Measurements from ENCODE around the gene CPSF4.

The CPSF4 gene

GRCh38 chr7:99449326-99449725 is 10.6 kb downstream of the CPSF4 start:
- no peak for DNase-seq

GRCh38 chr7:99451936-99452335 is 13.2 kb downstream of the CPSF4 start:
- no peak for DNase-seq

GRCh38 chr7:99452541-99452940 is 13.8 kb downstream of the CPSF4 start:
- no peak for DNase-seq

- DNase-seq, result no peak
Observed at GRCh38 chr7:99453105-99453504, 14.4 kb downstream of the CPSF4 start.

GRCh38 chr7:99455874-99456273 is 17.1 kb downstream of the CPSF4 start:
- DNase-seq, result no peak

GRCh38 chr7:99456288-99456687 is 17.5 kb downstream of the CPSF4 start:
- no peak for DNase-seq

- DNase-seq, result no peak
Observed at GRCh38 chr7:99457050-99457649, 18.4 kb downstream of the CPSF4 start.

- no peak for DNase-seq
Observed at GRCh38 chr7:99457650-99458493, 19.1 kb downstream of the CPSF4 start.

- no peak for DNase-seq
Observed at GRCh38 chr7:99459087-99459486, 20.3 kb downstream of the CPSF4 start.

- DNase-seq, result no peak
Observed at GRCh38 chr7:99460651-99461050, 21.9 kb downstream of the CPSF4 start.

- no peak for DNase-seq
Observed at GRCh38 chr7:99461221-99461620, 22.5 kb downstream of the CPSF4 start.

GRCh38 chr7:99465421-99465768 is 26.7 kb downstream of the CPSF4 start:
- no peak for DNase-seq

- no peak for DNase-seq
Observed at GRCh38 chr7:99468336-99468918, 29.7 kb downstream of the CPSF4 start.

GRCh38 chr7:99469381-99470065 is 30.8 kb downstream of the CPSF4 start:
- DNase-seq, result no peak

GRCh38 chr7:99472561-99473314 is 34.0 kb downstream of the CPSF4 start, which contains the start of gene ZNF789:
TSS of gene ZNF789 (plus strand) at chr7:99472890. CDS start at chr7:99476457, 3,567 bp downstream.
- peak; percentile 99 for DNase-seq

- no peak for DNase-seq
Observed at GRCh38 chr7:99473315-99473596, 34.5 kb downstream of the CPSF4 start.

- no peak for DNase-seq
Observed at GRCh38 chr7:99476107-99476506, 37.4 kb downstream of the CPSF4 start.

- DNase-seq, result no peak
Observed at GRCh38 chr7:99478464-99479440, 40.0 kb downstream of the CPSF4 start.

- DNase-seq, result no peak
Observed at GRCh38 chr7:99485094-99485493, 46.4 kb downstream of the CPSF4 start.

GRCh38 chr7:99489235-99489634 is 50.5 kb downstream of the CPSF4 start:
- no peak for DNase-seq

- DNase-seq, result no peak
Observed at GRCh38 chr7:99490878-99491277, 52.1 kb downstream of the CPSF4 start.

GRCh38 chr7:99493823-99494222 is 55.1 kb downstream of the CPSF4 start:
- no peak for DNase-seq

Measured in stimulated activated CD4-positive, alpha-beta T cell treated with anti-CD3 and anti-CD28 coated beads, Interleukin-4, amount 100 ng/mL, for 24 hours (primary cell).